HL-60 (cell line): ENCODE results near the gene SERPINB13.

Experiments used
- DNase-seq, 2 experiments: peaks; one replicate each; pipeline ENCODE4 v3.0.0-alpha.2; 2010 to 2020; ENCODE audit warnings: low read depth in 1 of 2, low spot score in 1 of 2
- H3K27ac ChIP-seq: fragments of 250-450 bp; sonication (Bioruptor Pico); replicated peaks from 2 replicates; pipeline ENCODE4 v1.5.1; 2020; ENCODE audit warnings: mild to moderate bottlenecking, moderate library complexity
- H3K27me3 ChIP-seq: fragments of 250-450 bp; sonication (Bioruptor Pico); 2 replicates; pipeline ENCODE4 v1.5.1; 2021; ENCODE audit warnings: mild to moderate bottlenecking, moderate library complexity; ENCODE audit not compliant: insufficient read depth, poor library complexity, severe bottlenecking
- H3K4me3 ChIP-seq: replicated peaks from 2 replicates; pipeline ENCODE4 v1.5.1; 2011; ENCODE audit warnings: mild to moderate bottlenecking, control low read depth, low read length; ENCODE audit not compliant: insufficient read depth
- CTCF ChIP-seq: IDR thresholded peaks from one replicate; pipeline ENCODE4 v1.5.1; 2011; ENCODE audit warnings: low read length, control low read depth, inconsistent platforms; ENCODE audit not compliant: insufficient read depth
- GABPA ChIP-seq: IDR thresholded peaks from 2 replicates; pipeline ENCODE4 v1.6.1; 2012; ENCODE audit warnings: low read depth
- POLR2AphosphoS5 ChIP-seq: IDR thresholded peaks from 2 replicates; pipeline ENCODE4 v1.6.1; 2012; ENCODE audit warnings: low read depth
- REST ChIP-seq: IDR thresholded peaks from 2 replicates; pipeline ENCODE4 v1.6.1; 2012; ENCODE audit warnings: low read depth; ENCODE audit not compliant: insufficient replicate concordance
- SPI1 ChIP-seq: IDR thresholded peaks from 2 replicates; pipeline ENCODE4 v1.6.1; 2012; ENCODE audit warnings: low read depth, mild to moderate bottlenecking, borderline replicate concordance

SERPINB13 gene

GRCh38 chr18:63592471-63592870 is 5.3 kb downstream of the SERPINB13 start:
- H3K27ac ChIP-seq: no peak overlapping the region
- no peak for TF ChIP-seq CTCF
- no peak for TF ChIP-seq POLR2AphosphoS5
- TF ChIP-seq SPI1: no peak
- no peak for TF ChIP-seq GABPA
- TF ChIP-seq REST: no peak
- DNase-seq: no peak
- H3K4me3 ChIP-seq: no peak overlapping the region
- H3K27me3 ChIP-seq: no peaks in the 10 kb centered on the region

GRCh38 chr18:63596964-63597363 is 9.8 kb downstream of the SERPINB13 start:
- Histone ChIP-seq H3K27me3 (no peaks in the 10 kb centered on the region), H3K27ac (no peak overlapping the region), H3K4me3 (no peak overlapping the region)
- TF ChIP-seq CTCF: no peak
- no peak for TF ChIP-seq POLR2AphosphoS5
- no peak for TF ChIP-seq REST
- TF ChIP-seq GABPA: no peak
- no peak for TF ChIP-seq SPI1
- no peak for DNase-seq

- no peak for DNase-seq
- no peak overlapping the region for H3K27ac ChIP-seq
- H3K27me3 ChIP-seq: no peaks in the 10 kb centered on the region
- H3K4me3 ChIP-seq: no peak overlapping the region
- no peak for TF ChIP-seq SPI1
- TF ChIP-seq POLR2AphosphoS5: no peak
- TF ChIP-seq REST: no peak
- TF ChIP-seq CTCF: no peak
- TF ChIP-seq GABPA: no peak
Observed at GRCh38 chr18:63603355-63603754, 16.2 kb downstream of the SERPINB13 start.
